ENCODE measurements around the gene MOB3B. TPM values are rescaled to one million over a fixed set of nuclear protein-coding genes. Genes with fewer than 3 reads are reported as not detected.

MOB3B gene
- total RNA-seq, 3 donors from 2014 or later (not counting 1 experiment from before 2014, with no cell fraction given) = 0.23 to 0.30 (median 0.28) TPM

DNA sequence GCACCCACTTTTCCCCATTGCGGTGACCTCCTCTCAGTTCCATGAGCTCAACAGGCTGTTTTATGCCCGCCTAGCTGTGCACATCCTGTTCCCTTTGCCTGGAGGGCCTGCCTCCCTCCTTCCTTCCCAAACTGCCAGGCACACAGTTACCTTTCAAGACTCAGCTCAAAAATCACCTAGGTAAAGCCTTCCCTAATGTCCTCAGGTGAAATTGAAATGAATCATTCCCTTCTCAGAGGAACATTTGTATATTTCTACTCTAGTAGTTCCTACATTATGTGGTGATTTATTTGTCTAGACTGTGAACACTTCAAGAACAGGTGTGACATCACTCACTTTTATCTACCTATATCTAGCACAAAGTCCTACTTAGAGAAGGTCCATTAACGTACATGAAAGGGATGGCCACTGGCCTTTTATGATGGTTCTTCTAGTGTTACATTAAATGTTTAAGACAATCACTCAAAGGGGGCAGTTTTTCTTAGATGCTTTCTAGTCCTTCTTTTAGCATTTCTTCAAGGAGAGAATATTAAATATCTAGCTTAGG, 129.2 kb downstream of the MOB3B start:
- ATAC-seq = no peak
- Histone ChIP-seq H3K27me3 (ENCODE audit: control insufficient read depth, insufficient read depth, low read length) (no peaks in the 10 kb centered on the region), H3K9me3 (ENCODE audit: control insufficient read depth, insufficient read depth, low read length) (no peaks in the 10 kb centered on the region), H3K36me3 (ENCODE audit: control insufficient read depth, insufficient read depth, low read length) (no peaks in the 10 kb centered on the region), H3K4me3 (ENCODE audit: low read length) (no peak overlapping the region), H3K4me1 (ENCODE audit: control insufficient read depth, insufficient read depth, low read length) (no peaks in the 10 kb centered on the region), H3K27ac (ENCODE audit: low read length) (no peak overlapping the region)
- TF ChIP-seq, protein P1, sequence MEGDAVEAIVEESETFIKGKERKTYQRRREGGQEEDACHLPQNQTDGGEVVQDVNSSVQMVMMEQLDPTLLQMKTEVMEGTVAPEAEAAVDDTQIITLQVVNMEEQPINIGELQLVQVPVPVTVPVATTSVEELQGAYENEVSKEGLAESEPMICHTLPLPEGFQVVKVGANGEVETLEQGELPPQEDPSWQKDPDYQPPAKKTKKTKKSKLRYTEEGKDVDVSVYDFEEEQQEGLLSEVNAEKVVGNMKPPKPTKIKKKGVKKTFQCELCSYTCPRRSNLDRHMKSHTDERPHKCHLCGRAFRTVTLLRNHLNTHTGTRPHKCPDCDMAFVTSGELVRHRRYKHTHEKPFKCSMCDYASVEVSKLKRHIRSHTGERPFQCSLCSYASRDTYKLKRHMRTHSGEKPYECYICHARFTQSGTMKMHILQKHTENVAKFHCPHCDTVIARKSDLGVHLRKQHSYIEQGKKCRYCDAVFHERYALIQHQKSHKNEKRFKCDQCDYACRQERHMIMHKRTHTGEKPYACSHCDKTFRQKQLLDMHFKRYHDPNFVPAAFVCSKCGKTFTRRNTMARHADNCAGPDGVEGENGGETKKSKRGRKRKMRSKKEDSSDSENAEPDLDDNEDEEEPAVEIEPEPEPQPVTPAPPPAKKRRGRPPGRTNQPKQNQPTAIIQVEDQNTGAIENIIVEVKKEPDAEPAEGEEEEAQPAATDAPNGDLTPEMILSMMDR (IDR thresholded peaks at IDR 0.05) = no peak
- H3K27me3 Mint-ChIP-seq (ENCODE audit: low read depth in 2 of 2) = peaks cover 4% of the 10 kb centered on the region in 2 donors
- intact Hi-C loops (cut with micrococcal nuclease) = no loop called here
- H3K36me3 Mint-ChIP-seq = no peaks in the 10 kb centered on the region
- H3K27ac Mint-ChIP-seq = no peak overlapping the region
- H3K4me3 Mint-ChIP-seq = no peak overlapping the region
- H3K4me1 Mint-ChIP-seq = no peaks in the 10 kb centered on the region
- WGBS (ENCODE audit: insufficient coverage) = 90% methylated on average over 2 of the region's 3 CpGs
- H3K9me3 Mint-ChIP-seq = no peaks in the 10 kb centered on the region
- no peak for DNase-seq

DNA sequence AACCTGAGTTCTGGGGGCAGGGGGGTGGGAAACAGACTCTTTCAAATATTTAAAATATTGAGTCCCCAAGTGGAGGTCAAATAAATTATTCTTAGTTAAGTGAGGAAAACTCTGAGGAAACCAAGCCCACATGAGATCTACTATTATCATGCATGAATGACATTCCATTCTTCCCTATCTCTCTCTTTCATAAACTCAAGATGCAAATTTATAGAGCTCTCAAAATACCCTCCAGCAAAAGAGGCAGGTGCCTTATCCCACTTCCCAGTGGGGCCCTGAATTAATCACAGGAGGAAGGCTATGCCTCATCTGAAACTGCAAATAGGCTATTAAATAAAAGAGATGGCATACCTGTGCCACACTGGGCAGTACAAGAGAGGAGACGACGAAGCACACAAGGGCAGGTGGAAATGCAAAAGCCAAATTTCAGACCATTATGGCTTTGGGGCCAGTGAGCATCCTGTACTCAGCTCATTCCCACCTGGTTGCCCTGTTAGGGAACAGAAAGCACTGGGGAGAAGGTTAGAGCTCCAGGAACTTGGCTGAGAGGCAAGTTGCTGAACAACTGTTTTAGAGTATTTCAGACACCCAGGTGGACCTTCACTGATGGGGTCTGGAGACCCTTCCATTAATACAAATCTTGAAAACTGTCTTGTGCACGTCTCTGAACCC, 130.5 kb downstream of the MOB3B start:
- no peaks in the 10 kb centered on the region for H3K36me3 Mint-ChIP-seq
- no peak for DNase-seq

DNA sequence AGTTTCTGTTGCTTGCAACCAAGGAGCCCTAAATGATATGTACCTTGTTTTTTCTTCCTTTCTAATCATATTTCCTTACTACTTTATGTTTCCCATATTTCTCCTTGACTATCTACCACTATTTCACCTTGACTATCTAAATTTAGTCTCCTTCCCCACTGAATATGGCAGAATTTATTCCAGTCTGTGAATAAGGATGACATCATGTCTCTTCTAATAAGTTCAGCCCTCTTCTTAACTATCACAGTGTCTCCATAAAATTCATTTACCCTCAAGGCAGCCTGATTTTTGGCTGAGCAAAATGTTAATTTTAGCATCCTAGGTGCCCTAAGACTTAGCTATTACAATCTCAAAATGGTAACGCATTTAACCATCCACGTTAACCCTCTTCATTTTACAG, 133.1 kb downstream of the MOB3B start:
- intact Hi-C loops (cut with micrococcal nuclease) = no loop called here
- TF ChIP-seq, protein P1 (IDR thresholded peaks at IDR 0.05) = no peak
- no peak overlapping the region for H3K27ac Mint-ChIP-seq

More for the DNA sequence above, 130.5 kb downstream of the MOB3B start:
- no peaks in the 10 kb centered on the region for H3K4me1 ChIP-seq (ENCODE audit: control insufficient read depth, insufficient read depth, low read length)
- no peaks in the 10 kb centered on the region for H3K27me3 ChIP-seq (ENCODE audit: control insufficient read depth, insufficient read depth, low read length)
- peaks cover 4 to 7% of the 10 kb centered on the region in 2 donors for H3K27me3 Mint-ChIP-seq (ENCODE audit: low read depth in 2 of 2)
- H3K27ac ChIP-seq (ENCODE audit: low read length) = no peak overlapping the region
- H3K4me3 ChIP-seq (ENCODE audit: low read length) = no peak overlapping the region
- H3K9me3 ChIP-seq (ENCODE audit: control insufficient read depth, insufficient read depth, low read length) = no peaks in the 10 kb centered on the region
- H3K4me1 Mint-ChIP-seq = no peaks in the 10 kb centered on the region
- no peaks in the 10 kb centered on the region for H3K9me3 Mint-ChIP-seq
- H3K27ac Mint-ChIP-seq = no peak overlapping the region
- ATAC-seq = no peak
- TF ChIP-seq, protein P1 (IDR thresholded peaks at IDR 0.05) = no peak
- H3K36me3 ChIP-seq (ENCODE audit: control insufficient read depth, insufficient read depth, low read length) = no peaks in the 10 kb centered on the region
- WGBS (ENCODE audit: insufficient coverage) = 93% methylated on average over 3 of the region's 3 CpGs
- intact Hi-C loops (cut with micrococcal nuclease) = no loop called here
- H3K4me3 Mint-ChIP-seq = no peak overlapping the region

More for the DNA sequence above, 133.1 kb downstream of the MOB3B start:
- H3K27me3 ChIP-seq (ENCODE audit: control insufficient read depth, insufficient read depth, low read length) = no peaks in the 10 kb centered on the region
- ATAC-seq (no peak), DNase-seq (no peak)
- H3K9me3 ChIP-seq (ENCODE audit: control insufficient read depth, insufficient read depth, low read length) = no peaks in the 10 kb centered on the region
- no peak overlapping the region for H3K27ac ChIP-seq (ENCODE audit: low read length)
- Mint-ChIP-seq H3K9me3 (no peaks in the 10 kb centered on the region), H3K4me3 (no peak overlapping the region), H3K4me1 (no peaks in the 10 kb centered on the region), H3K36me3 (no peaks in the 10 kb centered on the region), H3K27me3 (ENCODE audit: low read depth in 2 of 2) (peaks cover 4 to 7% of the 10 kb centered on the region in 2 donors)
- WGBS (ENCODE audit: insufficient coverage) = 89% methylated on average over 2 of the region's 2 CpGs
- no peaks in the 10 kb centered on the region for H3K4me1 ChIP-seq (ENCODE audit: control insufficient read depth, insufficient read depth, low read length)
- no peaks in the 10 kb centered on the region for H3K36me3 ChIP-seq (ENCODE audit: control insufficient read depth, insufficient read depth, low read length)
- no peak overlapping the region for H3K4me3 ChIP-seq (ENCODE audit: low read length)

Measured in natural killer cell (primary cell).